ENCODE data around the gene POLR1H.

POLR1H gene

DNA sequence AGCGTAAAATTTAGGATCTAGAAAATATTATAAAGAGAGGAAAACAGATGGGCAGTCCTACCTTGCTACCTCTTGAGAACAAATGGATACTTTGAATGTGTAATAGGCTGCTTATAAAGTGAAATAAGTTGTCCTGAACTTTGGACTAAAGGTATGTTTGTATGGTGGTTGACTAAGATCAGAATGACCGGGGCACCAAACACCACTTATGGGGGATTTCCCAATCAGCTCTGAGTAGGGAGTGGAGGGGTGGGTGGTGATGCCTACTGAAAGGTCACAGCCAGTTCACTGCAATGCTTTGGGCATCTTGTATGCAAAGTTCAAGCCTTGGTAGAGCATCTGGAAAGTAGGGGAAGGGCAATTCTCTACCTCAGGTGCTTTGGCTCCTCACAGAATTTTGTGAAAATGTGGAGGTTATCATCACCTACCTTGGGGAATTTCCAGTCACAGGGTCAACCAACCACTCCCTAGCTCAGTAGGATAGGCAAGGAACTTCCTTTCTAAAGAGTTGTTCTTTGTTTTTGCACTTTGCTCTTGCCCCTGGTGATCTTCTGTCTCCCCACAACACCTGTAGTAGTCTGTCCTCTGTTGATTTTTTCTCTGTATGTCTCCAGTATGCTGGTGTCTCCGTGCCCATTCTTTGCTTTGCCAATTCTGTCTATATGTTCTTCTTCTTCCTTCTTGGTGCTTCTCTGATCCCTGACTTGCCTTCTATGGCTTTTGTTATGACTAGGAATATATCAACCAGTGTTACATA is 52.1 kb downstream of the POLR1H start, which contains the start of gene TRIM31:
TSS of gene TRIM31 (minus strand) at position 88 of the 757 bp plus-strand sequence. CDS start 285 bp downstream, outside the sequence.
- TF ChIP-seq, protein P1, sequence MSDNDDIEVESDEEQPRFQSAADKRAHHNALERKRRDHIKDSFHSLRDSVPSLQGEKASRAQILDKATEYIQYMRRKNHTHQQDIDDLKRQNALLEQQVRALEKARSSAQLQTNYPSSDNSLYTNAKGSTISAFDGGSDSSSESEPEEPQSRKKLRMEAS (IDR thresholded peaks at IDR 0.05; ENCODE audit: low read depth, low read length): no peak
- TF ChIP-seq POLR2A (IDR thresholded peaks at IDR 0.05; ENCODE audit: extremely low read depth, insufficient read length) (no peak), MYC (IDR thresholded peaks at IDR 0.05; ENCODE audit: low read depth, low read length) (no peak)
- TF ChIP-seq, protein P2, sequence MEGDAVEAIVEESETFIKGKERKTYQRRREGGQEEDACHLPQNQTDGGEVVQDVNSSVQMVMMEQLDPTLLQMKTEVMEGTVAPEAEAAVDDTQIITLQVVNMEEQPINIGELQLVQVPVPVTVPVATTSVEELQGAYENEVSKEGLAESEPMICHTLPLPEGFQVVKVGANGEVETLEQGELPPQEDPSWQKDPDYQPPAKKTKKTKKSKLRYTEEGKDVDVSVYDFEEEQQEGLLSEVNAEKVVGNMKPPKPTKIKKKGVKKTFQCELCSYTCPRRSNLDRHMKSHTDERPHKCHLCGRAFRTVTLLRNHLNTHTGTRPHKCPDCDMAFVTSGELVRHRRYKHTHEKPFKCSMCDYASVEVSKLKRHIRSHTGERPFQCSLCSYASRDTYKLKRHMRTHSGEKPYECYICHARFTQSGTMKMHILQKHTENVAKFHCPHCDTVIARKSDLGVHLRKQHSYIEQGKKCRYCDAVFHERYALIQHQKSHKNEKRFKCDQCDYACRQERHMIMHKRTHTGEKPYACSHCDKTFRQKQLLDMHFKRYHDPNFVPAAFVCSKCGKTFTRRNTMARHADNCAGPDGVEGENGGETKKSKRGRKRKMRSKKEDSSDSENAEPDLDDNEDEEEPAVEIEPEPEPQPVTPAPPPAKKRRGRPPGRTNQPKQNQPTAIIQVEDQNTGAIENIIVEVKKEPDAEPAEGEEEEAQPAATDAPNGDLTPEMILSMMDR (IDR thresholded peaks at IDR 0.05; ENCODE audit: low read depth, low read length): no peak
- DNase-seq (ENCODE audit: low read depth): no peak
- H3K4me3 ChIP-seq (ENCODE audit: low read depth, low read length): no peak within 1 kb of the TSS

- no peak for TF ChIP-seq MYC (IDR thresholded peaks at IDR 0.05; ENCODE audit: low read depth, low read length)
- TF ChIP-seq, protein P1 (IDR thresholded peaks at IDR 0.05; ENCODE audit: low read depth, low read length): no peak
- no peak for TF ChIP-seq POLR2A (IDR thresholded peaks at IDR 0.05; ENCODE audit: extremely low read depth, insufficient read length)
- TF ChIP-seq, protein P2 (IDR thresholded peaks at IDR 0.05; ENCODE audit: low read depth, low read length): no peak
- H3K4me3 ChIP-seq (ENCODE audit: low read depth, low read length): no peak overlapping the region
- no peak for DNase-seq (ENCODE audit: low read depth)
Observed at GRCh38 chr6:30113841-30114240, 52.8 kb downstream of the POLR1H start.

Measured in NB4 (cell line).